HFFc6 (cell line): Measurements from ENCODE around the gene RELN. TPM values are rescaled to one million over a fixed set of nuclear protein-coding genes. Genes with fewer than 3 reads are reported as not detected.
A peak's percentile ranks its signal among the peaks of the same experiment; 100 is the strongest.

Source experiments
- DNase-seq: peaks from one replicate; pipeline ENCODE4 v3.0.0-alpha.2; 2018
- H3K27ac Mint-ChIP-seq: 2 replicates; pipeline ENCODE4 v1.8.0; 2020; ENCODE audit warnings: mild to moderate bottlenecking, mixed read lengths
- H3K27me3 Mint-ChIP-seq: 2 replicates; pipeline ENCODE4 v1.8.0; 2021; ENCODE audit warnings: mild to moderate bottlenecking, moderate library complexity, mixed read lengths; ENCODE audit not compliant: insufficient read depth
- H3K36me3 Mint-ChIP-seq: 2 replicates; pipeline ENCODE4 v1.8.0; 2021; ENCODE audit warnings: low read depth, mixed read lengths
- H3K4me1 Mint-ChIP-seq: 2 replicates; pipeline ENCODE4 v1.8.0; 2020; ENCODE audit warnings: low read depth, mixed read lengths
- H3K4me3 Mint-ChIP-seq: 2 replicates; pipeline ENCODE4 v1.8.0; 2020; ENCODE audit warnings: mild to moderate bottlenecking, moderate library complexity, mixed read lengths
- H3K9me3 Mint-ChIP-seq: 2 replicates; pipeline ENCODE4 v1.8.0; 2020; ENCODE audit warnings: mild to moderate bottlenecking, mixed read lengths
- CTCF ChIP-seq: fragments of 200-600 bp; sonication (generic); IDR thresholded peaks from 2 replicates; pipeline ENCODE4 v1.5.0; 2021; ENCODE audit warnings: antibody characterized with exemption, mild to moderate bottlenecking
- total RNA-seq, 6 experiments: library from RNA; stranded (reverse); fragmentation: NEBNext Ultra II Directional; extraction: Animal tissue kit (Norgen Biotek cat#: 25700); gene quantifications; 2 replicates in 1 of 6; 3 replicates in 5 of 6; pipeline ENCODE4 v1.2.3, GENCODE V29; 2021

RELN gene
- total RNA-seq, 6 experiments from 2014 or later, result 0.02 to 0.24 (median 0.03) TPM

GRCh38 chr7:103532955-103533354 is 456.5 kb downstream of the RELN start:
- TF ChIP-seq CTCF, result no peak
- Mint-ChIP-seq H3K4me1 (no peaks in the 10 kb centered on the region), H3K27ac (no peak overlapping the region), H3K9me3 (no peaks in the 10 kb centered on the region), H3K36me3 (no peaks in the 10 kb centered on the region), H3K4me3 (no peak overlapping the region), H3K27me3 (peaks cover 4% of the 10 kb centered on the region)
- no peak for DNase-seq

- Mint-ChIP-seq H3K4me1 (no peaks in the 10 kb centered on the region), H3K27ac (no peak overlapping the region), H3K9me3 (no peaks in the 10 kb centered on the region), H3K27me3 (peaks cover 11% of the 10 kb centered on the region), H3K4me3 (no peak overlapping the region), H3K36me3 (no peaks in the 10 kb centered on the region)
- TF ChIP-seq CTCF, result no peak
- DNase-seq, result no peak
Measured at GRCh38 chr7:103528152-103528551, 461.3 kb downstream of the RELN start.

- no peak for DNase-seq
- Mint-ChIP-seq H3K27ac (no peak overlapping the region), H3K4me1 (no peaks in the 10 kb centered on the region), H3K9me3 (no peaks in the 10 kb centered on the region), H3K36me3 (no peaks in the 10 kb centered on the region), H3K27me3 (peaks cover 9% of the 10 kb centered on the region), H3K4me3 (no peak overlapping the region)
- no peak for TF ChIP-seq CTCF
Measured at GRCh38 chr7:103525937-103526336, 463.5 kb downstream of the RELN start.

GRCh38 chr7:103524042-103524907 is 465.2 kb downstream of the RELN start:
- no peak overlapping the region for H3K4me3 Mint-ChIP-seq
- peaks cover 7% of the 10 kb centered on the region for H3K27me3 Mint-ChIP-seq
- no peaks in the 10 kb centered on the region for H3K9me3 Mint-ChIP-seq
- H3K27ac Mint-ChIP-seq, result no peak overlapping the region
- TF ChIP-seq CTCF, result peak; percentile 67
- DNase-seq, result peak; percentile 30
- H3K4me1 Mint-ChIP-seq, result no peaks in the 10 kb centered on the region
- no peaks in the 10 kb centered on the region for H3K36me3 Mint-ChIP-seq

- Mint-ChIP-seq H3K4me3 (no peak overlapping the region), H3K36me3 (no peaks in the 10 kb centered on the region), H3K27me3 (peaks cover 10% of the 10 kb centered on the region), H3K27ac (no peak overlapping the region), H3K4me1 (no peaks in the 10 kb centered on the region), H3K9me3 (no peaks in the 10 kb centered on the region)
- TF ChIP-seq CTCF, result no peak
- DNase-seq, result no peak
Measured at GRCh38 chr7:103521937-103522336, 467.5 kb downstream of the RELN start.
